ENCODE measurements around the gene LRRFIP2. TPM values are rescaled to one million over a fixed set of nuclear protein-coding genes. Genes with fewer than 3 reads are reported as not detected.
A peak's percentile ranks its signal among the peaks of the same experiment; 100 is the strongest.

Gene LRRFIP2
- total RNA-seq, 4 donors from 2014 or later = 56.5 to 148 (median 62.4) TPM

- no peak for TF ChIP-seq CTCF (IDR thresholded peaks at IDR 0.05)
- TF ChIP-seq POLR2A (IDR thresholded peaks at IDR 0.05) = no peak
- no peaks in the 10 kb centered on the region for H3K9me3 ChIP-seq
- no peaks in the 10 kb centered on the region for H3K36me3 ChIP-seq
- no peak overlapping the region for H3K27ac ChIP-seq
- no peak for DNase-seq
- intact Hi-C loops (cut with DNase I; ENCODE audit: low total_unique reads) = no loop called here
- no peak overlapping the region for H3K4me3 ChIP-seq
- no peaks in the 10 kb centered on the region for H3K27me3 ChIP-seq
- H3K4me1 ChIP-seq = peaks cover 0 to 7% of the 10 kb centered on the region in 2 donors
Measured at GRCh38 chr3:37041546-37042195, 132.7 kb downstream of the LRRFIP2 start.

- no peaks in the 10 kb centered on the region for H3K36me3 ChIP-seq
- peaks cover 0 to 7% of the 10 kb centered on the region in 2 donors for H3K4me1 ChIP-seq
- no peak overlapping the region for H3K27ac ChIP-seq
- no peaks in the 10 kb centered on the region for H3K27me3 ChIP-seq
- no peak for DNase-seq
- H3K9me3 ChIP-seq = no peaks in the 10 kb centered on the region
- H3K4me3 ChIP-seq = no peak overlapping the region
- TF ChIP-seq POLR2A (IDR thresholded peaks at IDR 0.05) = no peak
- no peak for TF ChIP-seq CTCF (IDR thresholded peaks at IDR 0.05)
- intact Hi-C loops (cut with DNase I; ENCODE audit: low total_unique reads) = no loop called here
Measured at GRCh38 chr3:37040231-37040630, 134.2 kb downstream of the LRRFIP2 start.

- DNase-seq = no peak
- Histone ChIP-seq H3K9me3 (no peaks in the 10 kb centered on the region), H3K27me3 (no peaks in the 10 kb centered on the region), H3K36me3 (no peaks in the 10 kb centered on the region), H3K27ac (peak overlapping the region in 1 of 2 donors; percentile 8), H3K4me3 (no peak overlapping the region), H3K4me1 (peaks cover 0 to 7% of the 10 kb centered on the region in 2 donors)
- TF ChIP-seq POLR2A (IDR thresholded peaks at IDR 0.05) (no peak), CTCF (IDR thresholded peaks at IDR 0.05) (no peak)
- intact Hi-C loops (cut with DNase I; ENCODE audit: low total_unique reads) = no loop called here
Measured at GRCh38 chr3:37039161-37039846, 135.1 kb downstream of the LRRFIP2 start.

GRCh38 chr3:37037352-37037751 is 137.0 kb downstream of the LRRFIP2 start:
- Histone ChIP-seq H3K27me3 (no peaks in the 10 kb centered on the region), H3K27ac (no peak overlapping the region), H3K4me3 (no peak overlapping the region), H3K4me1 (no peaks in the 10 kb centered on the region), H3K9me3 (no peaks in the 10 kb centered on the region), H3K36me3 (no peaks in the 10 kb centered on the region)
- no peak for DNase-seq
- TF ChIP-seq POLR2A (IDR thresholded peaks at IDR 0.05) (no peak), CTCF (IDR thresholded peaks at IDR 0.05) (no peak)
- intact Hi-C loops (cut with DNase I; ENCODE audit: low total_unique reads) = no loop called here

GRCh38 chr3:37032961-37033360 is 141.4 kb downstream of the LRRFIP2 start:
- no peaks in the 10 kb centered on the region for H3K27me3 ChIP-seq
- H3K27ac ChIP-seq = peak overlapping the region; percentile 65 to 73
- H3K4me1 ChIP-seq = no peaks in the 10 kb centered on the region
- H3K4me3 ChIP-seq = no peak overlapping the region
- intact Hi-C loops (cut with DNase I; ENCODE audit: low total_unique reads) = no loop called here
- peak in 1 of 2 donors; percentile 56 for DNase-seq
- no peak for TF ChIP-seq POLR2A (IDR thresholded peaks at IDR 0.05)
- no peak for TF ChIP-seq CTCF (IDR thresholded peaks at IDR 0.05)
- H3K36me3 ChIP-seq = no peaks in the 10 kb centered on the region
- no peaks in the 10 kb centered on the region for H3K9me3 ChIP-seq
